Measurements from ENCODE around the gene LEFTY1.

DNA sequence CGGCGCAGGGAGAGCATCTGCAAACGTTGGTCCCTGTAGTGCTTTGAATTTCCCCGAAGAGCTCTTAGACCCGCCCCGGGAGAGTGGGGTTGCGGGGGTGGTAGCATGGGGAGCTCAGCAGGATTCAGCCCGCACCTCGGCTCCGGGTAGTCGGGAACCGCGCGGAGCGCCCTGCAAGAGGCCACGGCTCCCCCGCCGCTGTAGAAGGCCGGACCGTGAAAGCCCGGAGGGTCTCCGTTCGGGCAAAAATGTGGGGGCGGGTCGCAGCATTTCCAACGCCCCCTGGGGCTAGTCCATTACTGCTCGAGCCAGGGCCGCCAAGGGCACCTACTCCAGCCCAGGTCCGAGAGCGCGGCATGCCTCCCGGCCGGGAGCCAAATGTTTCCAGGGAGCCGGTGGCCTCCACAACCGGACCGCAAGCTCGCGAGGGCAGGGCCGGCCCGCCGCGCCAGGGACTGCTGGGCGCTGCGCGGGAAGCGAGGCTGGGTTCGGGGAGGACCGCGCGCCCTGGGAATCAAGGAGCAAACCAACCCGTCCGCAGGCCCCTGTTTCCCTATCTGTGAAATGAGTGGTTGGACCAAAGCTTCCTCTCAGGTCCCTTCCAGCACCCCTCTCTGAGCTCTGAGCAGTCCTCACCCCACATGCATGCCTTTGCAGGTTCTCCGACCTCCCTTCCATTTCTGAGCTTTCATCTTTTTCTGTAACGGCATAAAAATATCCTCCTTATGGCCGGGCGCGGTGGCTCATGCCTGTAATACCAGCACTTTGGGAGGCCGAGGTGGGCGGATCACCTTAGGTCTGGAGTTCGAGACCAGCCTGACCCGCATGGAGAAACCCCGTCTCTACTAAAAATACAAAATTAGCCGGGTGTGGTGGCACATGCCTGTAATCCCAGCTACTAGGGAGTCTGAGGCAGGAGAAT lies 6.0 kb downstream of the LEFTY1 start:
- TF ChIP-seq, protein P1, sequence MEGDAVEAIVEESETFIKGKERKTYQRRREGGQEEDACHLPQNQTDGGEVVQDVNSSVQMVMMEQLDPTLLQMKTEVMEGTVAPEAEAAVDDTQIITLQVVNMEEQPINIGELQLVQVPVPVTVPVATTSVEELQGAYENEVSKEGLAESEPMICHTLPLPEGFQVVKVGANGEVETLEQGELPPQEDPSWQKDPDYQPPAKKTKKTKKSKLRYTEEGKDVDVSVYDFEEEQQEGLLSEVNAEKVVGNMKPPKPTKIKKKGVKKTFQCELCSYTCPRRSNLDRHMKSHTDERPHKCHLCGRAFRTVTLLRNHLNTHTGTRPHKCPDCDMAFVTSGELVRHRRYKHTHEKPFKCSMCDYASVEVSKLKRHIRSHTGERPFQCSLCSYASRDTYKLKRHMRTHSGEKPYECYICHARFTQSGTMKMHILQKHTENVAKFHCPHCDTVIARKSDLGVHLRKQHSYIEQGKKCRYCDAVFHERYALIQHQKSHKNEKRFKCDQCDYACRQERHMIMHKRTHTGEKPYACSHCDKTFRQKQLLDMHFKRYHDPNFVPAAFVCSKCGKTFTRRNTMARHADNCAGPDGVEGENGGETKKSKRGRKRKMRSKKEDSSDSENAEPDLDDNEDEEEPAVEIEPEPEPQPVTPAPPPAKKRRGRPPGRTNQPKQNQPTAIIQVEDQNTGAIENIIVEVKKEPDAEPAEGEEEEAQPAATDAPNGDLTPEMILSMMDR (IDR thresholded peaks at IDR 0.05) = no peak
- TF ChIP-seq POLR2A (IDR thresholded peaks at IDR 0.05) = no peak

Measured in thyroid gland (tissue), 4 donors.